NCI-H2196 (cell line): ENCODE data around the gene HOMER2.
"Not testable (repeated sequence)": the region's sequence is repeated elsewhere in the genome, so short reads cannot be mapped to it uniquely, and the experiment has no call there.

Experiments
- DNase-seq: peaks from one replicate; lab custom pipeline; 2025; ENCODE audit not compliant: unreplicated experiment; lab: John Stamatoyannopoulos, UW

HOMER2 gene

GRCh38 chr15:82865581-82865980 is 86.9 kb downstream of the HOMER2 start:
- DNase-seq, result not testable (repeated sequence)

- DNase-seq, result no peak
Observed at GRCh38 chr15:82864967-82865366, 87.6 kb downstream of the HOMER2 start.

GRCh38 chr15:82862886-82863285 is 89.6 kb downstream of the HOMER2 start:
- no peak for DNase-seq

GRCh38 chr15:82858932-82859331 is 93.6 kb downstream of the HOMER2 start:
- no peak for DNase-seq

- no peak for DNase-seq
Observed at GRCh38 chr15:82856397-82857170, 95.9 kb downstream of the HOMER2 start.

- DNase-seq, result no peak
Observed at GRCh38 chr15:82855286-82856100, 97.0 kb downstream of the HOMER2 start.

GRCh38 chr15:82854554-82854953 is 98.0 kb downstream of the HOMER2 start:
- no peak for DNase-seq

- no peak for DNase-seq
Observed at GRCh38 chr15:82852941-82853561, 99.5 kb downstream of the HOMER2 start.

- DNase-seq, result no peak
Observed at GRCh38 chr15:82851981-82852511, 100.5 kb downstream of the HOMER2 start.

- DNase-seq, result no peak
Observed at GRCh38 chr15:82851306-82851850, 101.1 kb downstream of the HOMER2 start.

GRCh38 chr15:82850731-82851130 is 101.8 kb downstream of the HOMER2 start:
- DNase-seq, result no peak

GRCh38 chr15:82849556-82850512 is 102.7 kb downstream of the HOMER2 start:
- DNase-seq, result peak; percentile 73

GRCh38 chr15:82848241-82848993 is 104.1 kb downstream of the HOMER2 start:
- no peak for DNase-seq

- no peak for DNase-seq
Observed at GRCh38 chr15:82847703-82848102, 104.8 kb downstream of the HOMER2 start.

GRCh38 chr15:82846621-82847020 is 105.9 kb downstream of the HOMER2 start:
- no peak for DNase-seq

GRCh38 chr15:82845686-82846085 is 106.8 kb downstream of the HOMER2 start:
- no peak for DNase-seq

GRCh38 chr15:82843566-82843965 is 109.0 kb downstream of the HOMER2 start:
- no peak for DNase-seq

GRCh38 chr15:82840166-82840565 is 112.4 kb downstream of the HOMER2 start:
- no peak for DNase-seq

GRCh38 chr15:82839136-82839535 is 113.4 kb downstream of the HOMER2 start:
- no peak for DNase-seq
